Keratinocyte (primary cell): ENCODE data around the gene ARHGEF19.
"Not testable (repeated sequence)": the region's sequence is repeated elsewhere in the genome, so short reads cannot be mapped to it uniquely, and the experiment has no call there.

Experiments
- CTCF ChIP-seq, 3 experiments: IDR thresholded peaks in 1 of 3; conservative IDR thresholded peaks in 1 of 3; optimal IDR thresholded peaks in 1 of 3; 2 replicates in 2 of 3; 3 replicates in 1 of 3; pipeline versions ENCODE3 to v1.5.1; 2011; ENCODE audit warnings: low read length in 3 of 3, mild to moderate bottlenecking in 3 of 3, moderate library complexity in 2 of 3, control low read depth in 1 of 3, inconsistent platforms in 1 of 3; ENCODE audit not compliant: insufficient read depth in 2 of 3; ENCODE audit errors: extremely low read depth in 1 of 3
- EZH2 ChIP-seq: IDR thresholded peaks from one replicate; pipeline ENCODE4 v1.6.1; 2012; ENCODE audit warnings: inconsistent platforms, mild to moderate bottlenecking, low read length, moderate library complexity

DNA sequence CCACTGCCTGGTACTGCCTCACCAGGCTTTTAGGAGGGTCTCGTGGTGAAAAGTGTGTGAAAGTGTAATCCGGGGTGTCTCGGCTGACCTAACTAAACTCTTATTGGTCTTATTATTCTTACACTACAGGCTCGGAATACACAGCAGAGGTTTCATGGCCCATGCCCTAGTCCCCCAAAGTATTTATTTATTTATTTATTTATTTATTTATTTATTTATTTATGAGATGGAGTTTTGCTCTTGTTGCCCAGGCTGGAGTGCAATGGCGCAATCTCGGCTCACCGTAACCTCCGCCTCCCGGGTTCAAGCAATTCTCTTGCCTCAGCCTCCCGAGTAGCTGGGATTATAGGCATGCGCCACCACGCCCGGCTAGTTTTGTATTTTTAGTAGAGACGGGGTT is 2.8 kb upstream of the ARHGEF19 start:
- not testable (repeated sequence) for TF ChIP-seq EZH2; CTCF (optimal IDR thresholded peaks at IDR 0.05 in 1 of 3, IDR thresholded peaks at IDR 0.05 in 1 of 3, conservative IDR thresholded peaks at IDR 0.05 in 1 of 3; ENCODE audit: extremely low read depth in 1 of 3, insufficient read depth in 2 of 3, low read length in 3 of 3)
